A673 (cell line): ENCODE results near the gene IFT172.

Experiments
- EZH2 ChIP-seq: fragments of 200-600 bp; sonication (generic); IDR thresholded peaks from 2 replicates; pipeline ENCODE4 v1.6.1; 2017; ENCODE audit warnings: borderline replicate concordance, low read depth, mild to moderate bottlenecking, mixed read lengths, antibody characterized with exemption, low read length; ENCODE audit not compliant: poor library complexity, severe bottlenecking
- TF ChIP-seq, protein P1 (sequence below): fragments of 300-800, 200-600 bp; sonication (generic); conservative IDR thresholded peaks from 2 replicates; pipeline ENCODE4 v1.5.1; 2017; ENCODE audit warnings: low read depth, mild to moderate bottlenecking, antibody characterized with exemption, low read length, moderate library complexity, mixed read lengths

DNA sequence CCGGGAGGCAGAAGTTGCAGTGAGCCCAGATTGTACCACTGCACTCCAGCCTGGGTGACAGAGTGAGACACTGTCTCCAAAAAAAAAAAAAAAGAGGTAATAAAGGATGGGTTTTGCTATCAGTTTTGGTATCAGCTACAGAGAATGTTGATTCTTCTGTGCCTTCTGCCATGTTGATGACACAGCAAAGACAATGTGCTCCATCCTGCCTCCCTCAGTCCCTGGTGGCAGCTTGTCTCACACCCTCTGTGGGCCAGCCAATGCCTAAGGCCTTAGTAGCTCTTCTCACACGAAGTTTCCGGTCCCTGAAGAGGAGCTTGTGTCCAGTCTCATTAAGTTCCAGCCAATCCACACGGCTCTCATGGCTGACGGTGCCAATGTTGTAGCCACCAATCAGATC, 17.6 kb downstream of the IFT172 start:
- TF ChIP-seq, protein P1, sequence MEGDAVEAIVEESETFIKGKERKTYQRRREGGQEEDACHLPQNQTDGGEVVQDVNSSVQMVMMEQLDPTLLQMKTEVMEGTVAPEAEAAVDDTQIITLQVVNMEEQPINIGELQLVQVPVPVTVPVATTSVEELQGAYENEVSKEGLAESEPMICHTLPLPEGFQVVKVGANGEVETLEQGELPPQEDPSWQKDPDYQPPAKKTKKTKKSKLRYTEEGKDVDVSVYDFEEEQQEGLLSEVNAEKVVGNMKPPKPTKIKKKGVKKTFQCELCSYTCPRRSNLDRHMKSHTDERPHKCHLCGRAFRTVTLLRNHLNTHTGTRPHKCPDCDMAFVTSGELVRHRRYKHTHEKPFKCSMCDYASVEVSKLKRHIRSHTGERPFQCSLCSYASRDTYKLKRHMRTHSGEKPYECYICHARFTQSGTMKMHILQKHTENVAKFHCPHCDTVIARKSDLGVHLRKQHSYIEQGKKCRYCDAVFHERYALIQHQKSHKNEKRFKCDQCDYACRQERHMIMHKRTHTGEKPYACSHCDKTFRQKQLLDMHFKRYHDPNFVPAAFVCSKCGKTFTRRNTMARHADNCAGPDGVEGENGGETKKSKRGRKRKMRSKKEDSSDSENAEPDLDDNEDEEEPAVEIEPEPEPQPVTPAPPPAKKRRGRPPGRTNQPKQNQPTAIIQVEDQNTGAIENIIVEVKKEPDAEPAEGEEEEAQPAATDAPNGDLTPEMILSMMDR: no peak
- TF ChIP-seq EZH2: no peak
